H4 (cell line): ENCODE data around the gene CTNNB1. TPM values are rescaled to one million over a fixed set of nuclear protein-coding genes. Genes with fewer than 3 reads are reported as not detected.
"Not testable (repeated sequence)": the region's sequence is repeated elsewhere in the genome, so short reads cannot be mapped to it uniquely, and the experiment has no call there.

ENCODE experiments used
- DNase-seq: peaks from one replicate; pipeline ENCODE4 v3.0.0-alpha.2; 2015; ENCODE audit warnings: low spot score
- total RNA-seq: library from RNA; depleted of rRNA; stranded (reverse); fragments of >200 nt; shearing (Covaris generic); gene quantifications from 2 replicates; pipeline ENCODE4 v1.2.3, GENCODE V29; 2014

CTNNB1 gene
- total RNA-seq, 1 experiment from 2014 or later: 315 TPM

GRCh38 chr3:41258239-41258800 is 59.0 kb downstream of the CTNNB1 start:
- DNase-seq: no peak

- no peak for DNase-seq
Measured at GRCh38 chr3:41259449-41260062, 60.3 kb downstream of the CTNNB1 start.

- DNase-seq: no peak
Measured at GRCh38 chr3:41260063-41260450, 60.8 kb downstream of the CTNNB1 start.

- DNase-seq: peak; percentile 60
Measured at GRCh38 chr3:41265011-41265545, 65.8 kb downstream of the CTNNB1 start.

GRCh38 chr3:41265823-41266273 is 66.5 kb downstream of the CTNNB1 start:
- DNase-seq: peak; percentile 45

GRCh38 chr3:41267975-41268640 is 68.8 kb downstream of the CTNNB1 start:
- peak; percentile 91 for DNase-seq

- no peak for DNase-seq
Measured at GRCh38 chr3:41272667-41273066, 73.4 kb downstream of the CTNNB1 start.

GRCh38 chr3:41274944-41275668 is 75.8 kb downstream of the CTNNB1 start:
- DNase-seq: no peak

GRCh38 chr3:41276191-41276590 is 76.9 kb downstream of the CTNNB1 start:
- no peak for DNase-seq

- no peak for DNase-seq
Measured at GRCh38 chr3:41277790-41278465, 78.6 kb downstream of the CTNNB1 start.

- not testable (repeated sequence) for DNase-seq
Measured at GRCh38 chr3:41284934-41285333, 85.6 kb downstream of the CTNNB1 start.

GRCh38 chr3:41286305-41286704 is 87.0 kb downstream of the CTNNB1 start:
- DNase-seq: no peak

GRCh38 chr3:41288785-41289184 is 89.5 kb downstream of the CTNNB1 start:
- no peak for DNase-seq
